GM18526 (cell line): Measurements from ENCODE around the gene KCNE4.

Source experiments
- POLR2A ChIP-seq: IDR thresholded peaks from 3 replicates; pipeline ENCODE4 v1.6.1; 2011; ENCODE audit not compliant: insufficient read length; ENCODE audit errors: extremely low read depth

Gene KCNE4

DNA sequence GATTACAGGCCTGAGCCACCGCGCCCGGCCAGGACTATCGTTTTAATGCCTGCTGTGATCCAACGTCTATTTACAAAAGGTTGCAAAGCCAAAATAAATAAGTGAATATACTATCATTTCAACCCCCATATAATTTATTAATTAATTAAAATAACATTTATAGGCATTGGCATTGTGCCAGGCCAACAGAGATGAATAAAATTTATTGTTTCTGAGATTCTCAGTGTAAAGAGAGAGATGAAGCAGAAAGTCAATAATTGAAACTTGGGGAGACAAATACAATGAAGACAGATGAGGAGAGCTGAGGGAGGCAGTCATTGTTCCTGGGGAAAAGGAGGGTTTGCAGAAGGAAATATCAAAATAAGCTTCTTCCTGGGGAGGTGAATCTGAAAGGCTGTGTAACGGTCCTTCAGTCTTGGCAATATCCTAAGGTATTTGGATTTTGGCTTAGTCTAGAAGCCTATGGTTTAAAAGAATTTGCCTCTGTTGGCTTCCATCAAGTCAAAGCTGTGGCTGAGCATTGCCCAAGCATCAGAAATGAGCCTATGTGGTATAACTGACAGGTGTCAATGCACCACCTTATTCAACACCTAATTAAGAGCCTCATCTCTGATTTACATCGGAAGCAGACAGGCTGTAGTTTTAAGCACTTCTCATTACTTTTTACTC is 31.5 kb downstream of the KCNE4 start:
- TF ChIP-seq POLR2A = no peak

- TF ChIP-seq POLR2A = no peak
Observed at GRCh38 chr2:223084873-223085272, 32.9 kb downstream of the KCNE4 start.

GRCh38 chr2:223086370-223086981 is 34.5 kb downstream of the KCNE4 start:
- TF ChIP-seq POLR2A = no peak

- TF ChIP-seq POLR2A = no peak
Observed at GRCh38 chr2:223087466-223087865, 35.5 kb downstream of the KCNE4 start.

DNA sequence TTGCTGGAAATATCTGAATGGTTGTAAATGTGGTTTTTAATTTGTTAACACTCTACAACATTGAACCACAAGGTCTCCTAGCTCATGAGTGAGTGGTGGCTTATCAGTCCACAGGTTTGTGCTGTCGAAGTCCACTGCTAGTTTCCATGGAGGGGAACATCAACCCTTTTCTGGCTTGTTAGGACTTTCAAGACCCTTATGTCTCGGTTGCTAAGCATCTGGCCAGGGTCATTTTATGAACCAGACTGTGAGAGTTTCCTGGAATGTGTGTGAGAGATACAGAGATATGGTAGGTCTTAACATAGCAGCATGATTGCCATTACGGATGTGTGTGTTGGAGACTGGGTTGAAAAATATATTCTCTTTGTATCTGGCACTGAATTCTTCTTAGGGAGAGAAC is 36.9 kb downstream of the KCNE4 start:
- TF ChIP-seq POLR2A = no peak

- no peak for TF ChIP-seq POLR2A
Observed at GRCh38 chr2:223090039-223090438, 38.0 kb downstream of the KCNE4 start.

DNA sequence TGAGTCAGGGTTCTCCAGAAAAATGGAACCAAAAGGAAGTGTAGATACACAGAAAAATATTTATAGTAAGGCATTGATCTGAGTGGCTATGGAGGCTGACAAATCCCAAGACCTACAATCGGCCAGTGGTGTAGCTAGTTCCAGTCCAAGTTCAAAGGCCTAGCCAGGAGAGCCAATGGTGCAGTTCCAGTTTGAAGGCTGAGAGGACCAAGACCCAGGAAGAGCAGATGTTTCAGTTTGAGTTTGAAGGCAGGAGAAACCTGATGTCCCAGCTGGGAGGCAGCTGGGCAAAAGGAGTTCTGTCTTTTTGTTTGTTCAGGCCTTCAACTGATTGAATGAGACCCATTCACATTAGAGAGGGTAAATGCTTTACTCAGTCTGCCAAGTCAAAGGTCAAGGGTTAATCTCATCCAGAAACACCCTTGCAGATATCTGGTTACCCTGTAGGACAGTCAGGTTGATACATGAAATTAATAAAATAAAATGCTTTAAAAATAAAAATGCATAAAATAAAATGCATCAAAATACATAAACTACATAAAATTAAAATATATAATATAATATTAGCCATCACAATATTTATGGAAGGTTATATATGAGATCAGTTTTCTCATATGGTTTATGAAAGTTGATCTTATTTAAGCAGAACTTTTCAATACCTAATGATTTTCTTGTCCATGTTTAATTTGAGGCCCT is 38.7 kb downstream of the KCNE4 start:
- TF ChIP-seq POLR2A = no peak

- no peak for TF ChIP-seq POLR2A
Observed at GRCh38 chr2:223092667-223093066, 40.7 kb downstream of the KCNE4 start.

- no peak for TF ChIP-seq POLR2A
Observed at GRCh38 chr2:223093436-223094241, 41.6 kb downstream of the KCNE4 start.

DNA sequence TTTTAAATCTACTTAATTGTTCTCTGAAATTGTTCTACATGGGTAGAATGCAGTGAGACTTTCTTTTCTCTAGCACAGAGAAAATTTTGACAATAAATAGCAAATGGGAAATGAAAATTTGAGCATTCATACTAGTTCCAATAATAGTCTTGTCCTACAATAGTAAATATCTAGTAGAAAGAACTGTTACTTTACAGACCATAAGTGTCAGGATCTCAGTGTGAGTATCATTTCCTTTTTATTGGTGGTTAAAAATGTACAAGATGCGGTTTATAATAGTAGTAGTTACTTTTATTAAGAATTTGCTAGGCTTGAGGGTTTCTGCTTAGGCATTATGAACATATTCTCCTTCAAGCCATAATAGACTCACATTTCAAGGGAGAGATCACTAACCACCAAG is 43.2 kb downstream of the KCNE4 start:
- no peak for TF ChIP-seq POLR2A

DNA sequence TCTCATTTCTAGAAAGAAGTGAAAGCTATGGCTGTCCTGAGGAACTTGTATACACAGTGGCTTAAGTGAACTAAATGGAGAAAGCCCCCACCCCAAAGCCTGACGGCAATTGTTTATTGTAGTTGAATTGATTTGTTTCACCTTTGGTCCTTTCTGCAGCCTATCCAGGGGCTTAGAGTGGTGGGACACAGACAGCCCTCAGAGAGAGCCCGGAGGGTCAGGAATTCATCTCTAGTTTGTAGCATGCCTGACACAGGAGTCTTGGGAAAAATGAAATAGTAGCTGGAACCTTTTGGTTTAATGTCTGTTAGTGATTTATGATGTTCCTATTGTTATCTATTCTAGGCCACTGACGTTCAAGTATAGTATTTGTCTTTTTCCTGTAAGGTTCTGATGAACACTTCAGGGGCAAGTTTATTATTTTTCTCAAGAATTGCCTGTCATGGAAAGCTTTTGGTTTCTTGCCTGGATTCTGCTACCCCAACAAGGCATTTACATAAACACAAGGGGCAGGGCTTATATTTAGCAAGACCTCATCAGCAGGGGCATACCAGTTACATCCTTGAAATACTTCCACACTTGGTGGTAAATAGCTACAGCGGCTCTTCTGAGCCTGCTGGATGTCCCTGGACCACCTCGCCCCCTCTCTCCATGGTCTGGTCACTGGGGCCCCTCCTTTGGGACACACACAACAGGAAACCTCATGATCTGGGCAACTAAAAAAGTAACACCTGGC is 44.4 kb downstream of the KCNE4 start:
- TF ChIP-seq POLR2A = no peak

GRCh38 chr2:223097888-223098383 is 45.9 kb downstream of the KCNE4 start:
- TF ChIP-seq POLR2A = no peak

DNA sequence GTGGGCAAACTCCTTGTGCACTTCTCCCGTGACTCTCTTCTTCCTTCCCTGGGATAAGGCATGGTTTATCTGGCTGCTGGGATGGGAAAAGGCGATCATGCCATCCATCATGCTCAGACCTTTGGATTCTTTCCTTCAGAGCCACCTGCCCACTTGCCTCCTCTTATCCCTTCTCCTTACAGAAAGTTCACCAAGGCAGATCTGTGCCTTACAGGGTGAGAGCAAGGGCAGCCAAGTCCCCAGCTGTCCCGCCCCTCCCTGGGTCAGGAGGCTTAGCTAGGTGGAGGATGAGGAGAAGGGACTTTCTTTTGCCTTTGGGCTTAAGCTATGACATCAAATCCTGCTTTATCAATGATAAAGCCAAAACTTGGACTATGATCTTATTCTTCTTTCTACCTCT is 47.6 kb downstream of the KCNE4 start:
- TF ChIP-seq POLR2A = no peak

GRCh38 chr2:223100061-223100511 is 48.1 kb downstream of the KCNE4 start:
- no peak for TF ChIP-seq POLR2A
